Mesendoderm (in vitro differentiated cells): ENCODE results near the gene RPS2.
A peak's percentile ranks its signal among the peaks of the same experiment; 100 is the strongest.

ENCODE experiments used
- DNase-seq: peaks from one replicate; pipeline ENCODE4 v3.0.0; 2013
- H2AK5ac ChIP-seq: 2 replicates; pipeline ENCODE4 v1.6.1; 2013; ENCODE audit warnings: low read length, inconsistent platforms
- H2BK120ac ChIP-seq: 2 replicates; pipeline ENCODE4 v1.6.1; 2013; ENCODE audit warnings: low read depth, mild to moderate bottlenecking, low read length, moderate library complexity, mixed read lengths
- H2BK15ac ChIP-seq: replicated peaks from 2 replicates; pipeline ENCODE4 v1.6.1; 2013; ENCODE audit warnings: low read depth, mild to moderate bottlenecking, moderate library complexity
- H2BK5ac ChIP-seq: 2 replicates; pipeline ENCODE4 v1.6.1; 2013; ENCODE audit warnings: low read length, inconsistent platforms
- H3K18ac ChIP-seq: 2 replicates; pipeline ENCODE4 v1.6.1; 2013; ENCODE audit warnings: mild to moderate bottlenecking, low read length, mixed read lengths
- H3K23ac ChIP-seq: one replicate; pipeline ENCODE4 v1.6.1; 2013; ENCODE audit warnings: low read length
- H3K27ac ChIP-seq: 2 replicates; pipeline ENCODE4 v1.5.1; 2013; ENCODE audit warnings: low read depth, mild to moderate bottlenecking, inconsistent platforms, low read length, moderate library complexity
- H3K27me3 ChIP-seq: 2 replicates; pipeline ENCODE4 v1.6.1; 2013; ENCODE audit warnings: low read length, control low read depth, mild to moderate bottlenecking, inconsistent platforms; ENCODE audit not compliant: insufficient read depth, poor library complexity
- H3K36me3 ChIP-seq: 2 replicates; pipeline ENCODE4 v1.6.1; 2013; ENCODE audit warnings: low read length, inconsistent platforms; ENCODE audit not compliant: control insufficient read depth, insufficient read depth
- H3K4ac ChIP-seq: one replicate; pipeline ENCODE4 v1.6.1; 2013; ENCODE audit warnings: low read depth, mild to moderate bottlenecking, low read length, moderate library complexity
- H3K4me1 ChIP-seq: 2 replicates; pipeline ENCODE4 v1.6.1; 2013; ENCODE audit warnings: low read depth, low read length, inconsistent platforms; ENCODE audit not compliant: control insufficient read depth
- H3K4me2 ChIP-seq: 2 replicates; pipeline ENCODE4 v1.6.1; 2013; ENCODE audit warnings: low read length
- H3K4me3 ChIP-seq: 2 replicates; pipeline ENCODE4 v1.5.1; 2013; ENCODE audit warnings: mild to moderate bottlenecking, low read length
- H3K56ac ChIP-seq: one replicate; pipeline ENCODE4 v1.6.1; 2013; ENCODE audit warnings: low read length
- H3K79me1 ChIP-seq: 2 replicates; pipeline ENCODE4 v1.6.1; 2013; ENCODE audit warnings: low read length, inconsistent platforms
- H3K79me2 ChIP-seq: 2 replicates; pipeline ENCODE4 v1.6.1; 2013; ENCODE audit warnings: mild to moderate bottlenecking, low read length; ENCODE audit not compliant: control insufficient read depth, insufficient read depth
- H3K9ac ChIP-seq: 2 replicates; pipeline ENCODE4 v1.6.1; 2013; ENCODE audit warnings: low read length, inconsistent platforms
- H4K5ac ChIP-seq: one replicate; pipeline ENCODE4 v1.6.1; 2013; ENCODE audit warnings: low read length
- H4K8ac ChIP-seq: one replicate; pipeline ENCODE4 v1.6.1; 2013; ENCODE audit warnings: low read depth, mild to moderate bottlenecking, control low read depth, low read length, moderate library complexity
- WGBS: extraction: QIAGEN DNeasy Blood & Tissue Kit; methylation state at CpG from one replicate; pipeline ENCODE4 v1.1.7; 2013; ENCODE audit warnings: low lambda C conversion rate, missing lambda C conversion rate; ENCODE audit not compliant: insufficient coverage; ENCODE audit errors: extremely low coverage; 5-methylcytosine and 5-hydroxymethylcytosine counted together

RPS2 gene

GRCh38 chr16:1918351-1919326 lies 46.0 kb downstream of the RPS2 start, which contains the start of gene HS3ST6:
TSS of gene HS3ST6 (minus strand) at chr16:1918415. CDS start at chr16:1918323, 92 bp downstream.
- no peak within 1 kb of the TSS for H2BK15ac ChIP-seq
- H3K79me2 ChIP-seq: no peaks in the 10 kb centered on the region
- H4K8ac ChIP-seq: no peak within 1 kb of the TSS
- no peaks in the 10 kb centered on the region for H3K79me1 ChIP-seq
- H3K18ac ChIP-seq: no peak within 1 kb of the TSS
- H3K4me1 ChIP-seq: no peaks in the 10 kb centered on the region
- H3K27ac ChIP-seq: no peak within 1 kb of the TSS
- H3K23ac ChIP-seq: no peak within 1 kb of the TSS
- H3K4me3 ChIP-seq: no peak within 1 kb of the TSS
- no peak within 1 kb of the TSS for H3K4ac ChIP-seq
- H3K56ac ChIP-seq: no peak within 1 kb of the TSS
- H3K4me2 ChIP-seq: no peak within 1 kb of the TSS
- H3K9ac ChIP-seq: no peak within 1 kb of the TSS
- H3K36me3 ChIP-seq: no peaks in the 10 kb centered on the region
- DNase-seq: no peak
- H2BK5ac ChIP-seq: no peak within 1 kb of the TSS
- H3K27me3 ChIP-seq: peaks cover 34% of the 10 kb centered on the region
- H4K5ac ChIP-seq: no peak within 1 kb of the TSS
- WGBS: no CpG with 5 or more reads among the region's 71 CpGs
- no peak within 1 kb of the TSS for H2AK5ac ChIP-seq
- no peak within 1 kb of the TSS for H2BK120ac ChIP-seq

- no peak overlapping the region for H3K4me2 ChIP-seq
- no peak overlapping the region for H3K23ac ChIP-seq
- no peak overlapping the region for H3K4me3 ChIP-seq
- no peak overlapping the region for H2BK120ac ChIP-seq
- H3K18ac ChIP-seq: no peak overlapping the region
- H3K9ac ChIP-seq: no peak overlapping the region
- no peaks in the 10 kb centered on the region for H3K4me1 ChIP-seq
- H3K4ac ChIP-seq: no peak overlapping the region
- no peak overlapping the region for H2AK5ac ChIP-seq
- H4K8ac ChIP-seq: no peak overlapping the region
- no peak overlapping the region for H3K56ac ChIP-seq
- DNase-seq: no peak
- no peaks in the 10 kb centered on the region for H3K79me2 ChIP-seq
- H2BK15ac ChIP-seq: no peak overlapping the region
- H2BK5ac ChIP-seq: no peak overlapping the region
- WGBS: no CpG with 5 or more reads among the region's 81 CpGs
- no peaks in the 10 kb centered on the region for H3K79me1 ChIP-seq
- peaks cover 34% of the 10 kb centered on the region for H3K27me3 ChIP-seq
- H3K27ac ChIP-seq: no peak overlapping the region
- H4K5ac ChIP-seq: no peak overlapping the region
- no peaks in the 10 kb centered on the region for H3K36me3 ChIP-seq
Observed at GRCh38 chr16:1917665-1918350, 46.8 kb downstream of the RPS2 start.

- H2BK120ac ChIP-seq: no peak overlapping the region
- H3K4me2 ChIP-seq: no peak overlapping the region
- no peak overlapping the region for H3K4ac ChIP-seq
- no peak overlapping the region for H2BK15ac ChIP-seq
- H3K79me1 ChIP-seq: no peaks in the 10 kb centered on the region
- H3K27ac ChIP-seq: no peak overlapping the region
- DNase-seq: no peak
- peaks cover 34% of the 10 kb centered on the region for H3K27me3 ChIP-seq
- H3K56ac ChIP-seq: no peak overlapping the region
- no peak overlapping the region for H3K23ac ChIP-seq
- no peak overlapping the region for H4K8ac ChIP-seq
- no peaks in the 10 kb centered on the region for H3K79me2 ChIP-seq
- no peak overlapping the region for H3K9ac ChIP-seq
- no peaks in the 10 kb centered on the region for H3K4me1 ChIP-seq
- no peak overlapping the region for H3K4me3 ChIP-seq
- H3K36me3 ChIP-seq: no peaks in the 10 kb centered on the region
- no peak overlapping the region for H3K18ac ChIP-seq
- WGBS: no CpG with 5 or more reads among the region's 22 CpGs
- no peak overlapping the region for H2BK5ac ChIP-seq
- H2AK5ac ChIP-seq: no peak overlapping the region
- no peak overlapping the region for H4K5ac ChIP-seq
Observed at GRCh38 chr16:1917056-1917664, 47.5 kb downstream of the RPS2 start.

DNA sequence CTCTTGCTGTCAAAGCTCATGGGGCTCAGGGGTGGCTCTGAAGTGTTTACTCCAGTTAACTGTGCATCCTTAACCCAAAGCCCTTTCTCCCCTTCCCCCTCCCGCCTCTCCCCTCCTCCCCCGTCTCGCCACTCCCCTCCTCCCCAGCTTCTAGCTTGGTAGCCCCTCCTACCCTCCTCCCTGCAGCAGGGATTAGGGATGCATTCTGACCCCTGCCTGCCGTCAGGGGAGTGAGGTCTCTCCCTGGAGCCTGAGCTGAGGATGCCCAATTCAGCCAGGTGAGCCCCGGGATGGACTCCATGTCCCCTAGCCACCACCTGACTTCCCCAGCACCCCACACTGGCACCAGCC lies 48.0 kb downstream of the RPS2 start:
- Histone ChIP-seq H2AK5ac (no peak overlapping the region), H4K5ac (no peak overlapping the region), H3K27ac (no peak overlapping the region), H3K4me3 (no peak overlapping the region), H3K4me1 (no peaks in the 10 kb centered on the region), H3K4me2 (no peak overlapping the region), H4K8ac (no peak overlapping the region), H3K36me3 (no peaks in the 10 kb centered on the region), H3K79me2 (no peaks in the 10 kb centered on the region), H2BK15ac (no peak overlapping the region), H3K23ac (no peak overlapping the region), H3K9ac (no peak overlapping the region), H3K4ac (no peak overlapping the region), H3K27me3 (peaks cover 34% of the 10 kb centered on the region), H3K79me1 (no peaks in the 10 kb centered on the region), H3K56ac (no peak overlapping the region), H2BK5ac (no peak overlapping the region), H2BK120ac (no peak overlapping the region), H3K18ac (no peak overlapping the region)
- DNase-seq: peak; percentile 52
- no CpG with 5 or more reads among the region's 5 CpGs for WGBS

DNA sequence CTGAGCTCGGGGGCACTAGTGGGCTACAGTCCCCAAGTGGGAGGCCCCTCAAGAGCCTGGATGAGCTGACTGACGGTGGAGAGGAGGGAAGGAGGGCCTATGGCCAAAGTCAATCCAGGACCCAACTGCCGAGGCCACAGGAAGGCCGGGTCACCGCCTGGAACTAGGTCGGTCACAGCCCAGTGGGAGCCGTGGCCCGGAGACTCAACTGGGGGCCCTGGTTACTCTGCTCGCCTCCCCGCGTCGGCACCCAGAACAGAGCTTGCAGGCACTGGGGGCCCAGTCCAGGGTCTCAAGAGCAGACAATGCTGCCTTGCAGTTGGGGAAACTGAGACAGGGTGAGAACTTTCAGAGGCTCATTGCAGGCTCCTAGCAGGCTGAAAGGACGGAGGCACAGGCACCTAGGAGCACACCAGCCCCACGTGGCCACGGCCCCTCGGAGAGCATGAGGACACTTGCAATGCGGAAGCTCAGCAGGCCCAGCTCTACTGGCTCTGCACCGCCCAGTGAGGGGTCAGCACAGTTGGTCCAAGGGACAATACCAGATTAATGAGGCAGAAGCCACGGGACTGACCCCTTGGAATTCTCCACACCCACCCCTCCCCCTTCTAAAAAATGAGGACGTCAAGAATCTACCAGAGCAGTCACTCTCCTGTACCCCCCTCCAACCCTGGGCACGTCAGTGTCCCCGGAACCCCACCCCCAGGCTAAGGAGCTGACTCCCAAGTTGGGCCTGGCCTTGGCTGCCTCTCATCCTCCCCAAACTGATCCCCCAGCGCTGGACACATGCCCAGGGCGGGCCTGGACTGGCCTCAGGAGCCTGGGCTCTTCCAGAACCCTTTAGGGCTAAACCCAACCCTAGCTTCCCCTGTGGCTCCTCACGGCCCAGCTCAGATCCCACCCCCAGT lies 48.6 kb downstream of the RPS2 start:
- no peak overlapping the region for H2BK120ac ChIP-seq
- no peaks in the 10 kb centered on the region for H3K79me2 ChIP-seq
- H3K18ac ChIP-seq: no peak overlapping the region
- DNase-seq: no peak
- no peak overlapping the region for H3K23ac ChIP-seq
- H3K9ac ChIP-seq: no peak overlapping the region
- H3K4me1 ChIP-seq: no peaks in the 10 kb centered on the region
- H3K4me2 ChIP-seq: no peak overlapping the region
- no peaks in the 10 kb centered on the region for H3K36me3 ChIP-seq
- no peak overlapping the region for H4K8ac ChIP-seq
- H2AK5ac ChIP-seq: no peak overlapping the region
- no peak overlapping the region for H3K27ac ChIP-seq
- no peak overlapping the region for H2BK5ac ChIP-seq
- no peak overlapping the region for H3K4ac ChIP-seq
- no peak overlapping the region for H3K4me3 ChIP-seq
- H3K56ac ChIP-seq: no peak overlapping the region
- peaks cover 34% of the 10 kb centered on the region for H3K27me3 ChIP-seq
- no CpG with 5 or more reads among the region's 25 CpGs for WGBS
- H2BK15ac ChIP-seq: no peak overlapping the region
- H4K5ac ChIP-seq: no peak overlapping the region
- H3K79me1 ChIP-seq: no peaks in the 10 kb centered on the region
